Neural crest cell (in vitro differentiated cells): ENCODE results near the gene ZNF438. TPM values are rescaled to one million over a fixed set of nuclear protein-coding genes. Genes with fewer than 3 reads are reported as not detected.

ENCODE experiments used
- DNase-seq: peaks from one replicate; pipeline ENCODE4 v3.0.0; 2021; ENCODE audit warnings: low read depth, mixed read lengths, low spot score
- H3K27ac Mint-ChIP-seq: one replicate; pipeline ENCODE4 v1.8.0; 2021; ENCODE audit warnings: mild to moderate bottlenecking, mixed read lengths; ENCODE audit not compliant: unreplicated experiment
- H3K27me3 Mint-ChIP-seq: 2 replicates; pipeline ENCODE4 v1.8.0; 2021; ENCODE audit warnings: low read depth, mild to moderate bottlenecking, mixed read lengths
- H3K36me3 Mint-ChIP-seq: 2 replicates; pipeline ENCODE4 v1.8.0; 2021; ENCODE audit warnings: low read depth, mild to moderate bottlenecking, mixed read lengths
- H3K4me1 Mint-ChIP-seq: 2 replicates; pipeline ENCODE4 v1.8.0; 2021; ENCODE audit warnings: mixed read lengths
- H3K4me3 Mint-ChIP-seq: one replicate; pipeline ENCODE4 v1.8.0; 2021; ENCODE audit warnings: mild to moderate bottlenecking, mixed read lengths
- H3K9me3 Mint-ChIP-seq: 2 replicates; pipeline ENCODE4 v1.8.0; 2021; ENCODE audit warnings: mixed read lengths
- CTCF ChIP-seq: fragments of 200-600 bp; sonication (generic); conservative IDR thresholded peaks from 2 replicates; pipeline ENCODE4 v1.5.0; 2021; ENCODE audit warnings: antibody characterized with exemption, mild to moderate bottlenecking
- long read RNA-seq: library from polyadenylated mRNA; unstranded; transcript quantifications from one replicate; pipeline ENCODE4 v2.0.0, GENCODE V29; 2020
- total RNA-seq: library from RNA; stranded (reverse); gene quantifications from 2 replicates; pipeline ENCODE4 v1.2.1, GENCODE V29; 2021

Gene ZNF438
- 3.5 and 4.0 TPM in 2 replicates for total RNA-seq
- long read RNA-seq, partial matches to known transcripts = 1 of 4 reads
- long read RNA-seq, other reads (novel, unspliced or antisense) = 2 of 4 reads

GRCh38 chr10:31031558-31032257 lies at the start of gene ZNF438:
TSS of gene ZNF438 (minus strand) at chr10:31031865. CDS start at chr10:30877034, 154,831 bp downstream.
- Mint-ChIP-seq H3K4me1 (peaks cover 42% of the 10 kb centered on the region), H3K9me3 (peaks cover 3% of the 10 kb centered on the region), H3K27ac (peak within 1 kb of the TSS; percentile 97), H3K27me3 (no peaks in the 10 kb centered on the region), H3K4me3 (peak within 1 kb of the TSS; percentile 93), H3K36me3 (no peaks in the 10 kb centered on the region)
- DNase-seq = peak; percentile 92
- peak; percentile 63 for TF ChIP-seq CTCF

DNA sequence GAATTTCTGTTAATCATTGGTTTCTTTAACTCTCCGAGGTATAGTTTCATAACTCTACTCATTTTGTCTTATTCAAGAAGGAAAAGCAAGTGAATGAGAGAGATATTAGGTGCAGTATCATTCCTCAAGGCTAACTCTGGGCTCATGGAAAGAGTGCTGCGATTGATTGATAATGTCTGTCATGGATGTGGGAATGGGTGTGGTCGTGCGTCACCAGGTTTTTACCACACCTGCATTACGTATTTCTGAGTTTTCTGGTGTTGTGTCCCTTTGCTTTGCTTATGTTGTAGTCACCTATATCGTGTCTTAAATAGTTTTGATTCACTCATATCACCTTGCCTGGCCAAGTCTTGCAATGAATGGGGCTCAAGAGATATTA lies 44.9 kb upstream of the ZNF438 start:
- no peaks in the 10 kb centered on the region for H3K4me1 Mint-ChIP-seq

DNA sequence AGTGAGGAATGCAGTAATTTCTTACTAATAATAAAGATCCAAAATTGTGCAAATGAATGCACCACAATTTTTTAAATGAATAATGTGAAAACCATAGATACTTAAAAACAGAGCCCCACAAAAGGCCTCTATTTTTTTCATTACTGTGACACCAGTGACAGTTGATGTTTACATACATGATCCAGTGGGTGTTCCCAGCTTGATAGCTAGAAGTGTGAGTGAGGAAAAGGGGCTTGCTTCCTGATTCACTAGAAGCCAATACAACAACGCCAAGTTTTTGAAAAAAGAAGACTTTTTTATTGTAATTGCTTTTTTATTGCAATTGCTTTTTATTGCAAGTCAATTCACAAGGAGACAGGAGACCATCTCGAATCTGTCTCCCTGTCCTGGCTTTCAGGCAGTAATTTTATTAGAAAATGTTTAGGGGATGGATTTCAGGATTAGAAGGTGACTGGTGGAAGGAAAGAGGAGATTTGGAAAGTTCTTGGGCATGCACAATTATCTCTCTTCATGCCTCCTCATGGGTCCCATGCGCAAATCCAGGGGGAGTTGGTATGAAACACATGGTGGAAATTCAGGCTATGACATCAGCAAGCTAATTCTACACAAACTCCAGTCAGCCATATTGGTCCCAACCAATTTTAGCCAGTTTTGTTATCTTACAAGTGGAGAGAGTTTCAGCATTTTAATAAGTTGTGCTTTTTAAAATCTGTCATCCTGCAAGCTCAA lies 44.4 kb upstream of the ZNF438 start:
- Mint-ChIP-seq H3K27me3 (no peaks in the 10 kb centered on the region), H3K4me3 (no peak overlapping the region), H3K9me3 (peaks cover 2% of the 10 kb centered on the region), H3K27ac (no peak overlapping the region), H3K4me1 (no peaks in the 10 kb centered on the region), H3K36me3 (no peaks in the 10 kb centered on the region)
- DNase-seq = no peak
- TF ChIP-seq CTCF = no peak

More for the DNA sequence above, 44.9 kb upstream of the ZNF438 start:
- DNase-seq = no peak
- Mint-ChIP-seq H3K4me3 (no peak overlapping the region), H3K27me3 (no peaks in the 10 kb centered on the region), H3K36me3 (no peaks in the 10 kb centered on the region), H3K9me3 (peaks cover 2% of the 10 kb centered on the region), H3K27ac (no peak overlapping the region)
- TF ChIP-seq CTCF = no peak

- TF ChIP-seq CTCF = no peak
- no peak overlapping the region for H3K27ac Mint-ChIP-seq
- no peaks in the 10 kb centered on the region for H3K27me3 Mint-ChIP-seq
- no peak for DNase-seq
- H3K4me3 Mint-ChIP-seq = no peak overlapping the region
- H3K4me1 Mint-ChIP-seq = no peaks in the 10 kb centered on the region
- H3K9me3 Mint-ChIP-seq = peaks cover 2% of the 10 kb centered on the region
- no peaks in the 10 kb centered on the region for H3K36me3 Mint-ChIP-seq
Measured at GRCh38 chr10:31075434-31075833, 43.8 kb upstream of the ZNF438 start.

DNA sequence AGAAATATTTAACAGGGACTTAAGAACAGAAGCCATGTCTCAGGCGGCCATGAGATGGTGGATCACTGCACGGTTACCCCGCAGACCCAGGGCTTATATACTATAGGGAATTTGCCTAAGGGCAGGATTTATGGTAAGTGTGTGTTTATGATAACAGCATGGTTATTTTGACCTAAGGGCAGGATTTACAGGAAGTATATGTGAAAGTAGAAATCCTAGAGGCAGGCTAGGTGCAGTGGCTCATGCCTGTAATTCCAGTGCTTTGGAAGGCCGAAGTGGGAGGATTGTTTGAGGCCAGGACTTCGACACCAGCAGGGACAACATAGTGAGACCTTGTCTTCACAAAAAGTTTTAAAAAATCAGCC lies 43.0 kb upstream of the ZNF438 start:
- no peak for DNase-seq
- Mint-ChIP-seq H3K9me3 (peaks cover 2% of the 10 kb centered on the region), H3K36me3 (no peaks in the 10 kb centered on the region), H3K27me3 (no peaks in the 10 kb centered on the region), H3K4me1 (no peaks in the 10 kb centered on the region), H3K27ac (no peak overlapping the region), H3K4me3 (no peak overlapping the region)
- no peak for TF ChIP-seq CTCF
